Smooth muscle cell (in vitro differentiated cells): ENCODE results near the gene RECK. TPM values are rescaled to one million over a fixed set of nuclear protein-coding genes. Genes with fewer than 3 reads are reported as not detected.

Experiments used
- DNase-seq: peaks from one replicate; lab custom pipeline; 2025; ENCODE audit not compliant: unreplicated experiment; lab: John Stamatoyannopoulos, UW
- H2AFZ ChIP-seq: fragments of 200-600 bp; sonication (generic); 2 replicates; pipeline ENCODE4 v1.6.0; 2016; ENCODE audit warnings: antibody characterized with exemption, low read depth, mild to moderate bottlenecking
- H3F3A ChIP-seq: fragments of 200-600 bp; sonication (generic); 2 replicates; pipeline ENCODE4 v1.6.0; 2017; ENCODE audit warnings: antibody characterized with exemption, low read depth
- H3K27ac ChIP-seq: fragments of 200-600 bp; sonication (generic); 2 replicates; pipeline ENCODE4 v1.5.1; 2016; ENCODE audit warnings: low read depth, mild to moderate bottlenecking
- H3K27me3 ChIP-seq: fragments of 200-600 bp; sonication (generic); 2 replicates; pipeline ENCODE4 v1.6.1; 2016; ENCODE audit warnings: low read depth, mild to moderate bottlenecking
- H3K36me3 ChIP-seq: fragments of 200-600 bp; sonication (generic); 2 replicates; pipeline ENCODE4 v1.5.1; 2016; ENCODE audit warnings: low read depth
- H3K4me1 ChIP-seq: fragments of 200-600 bp; sonication (generic); 2 replicates; pipeline ENCODE4 v1.5.1; 2016; ENCODE audit warnings: low read depth
- H3K4me2 ChIP-seq: fragments of 200-600 bp; sonication (generic); 2 replicates; pipeline ENCODE4 v1.6.0; 2016; ENCODE audit warnings: mild to moderate bottlenecking
- H3K4me3 ChIP-seq: fragments of 200-600 bp; sonication (generic); 2 replicates; pipeline ENCODE4 v1.5.1; 2016; ENCODE audit warnings: mild to moderate bottlenecking
- H3K79me2 ChIP-seq: fragments of 200-600 bp; sonication (generic); 2 replicates; pipeline ENCODE4 v1.6.0; 2016; ENCODE audit warnings: low read depth, mild to moderate bottlenecking
- H3K9ac ChIP-seq: fragments of 200-600 bp; sonication (generic); 2 replicates; pipeline ENCODE4 v1.6.0; 2016; ENCODE audit warnings: low read depth
- H3K9me3 ChIP-seq: fragments of 200-600 bp; sonication (generic); replicated peaks from 2 replicates; pipeline ENCODE4 v1.5.1; 2016; ENCODE audit warnings: low read depth
- H4K20me1 ChIP-seq: fragments of 200-600 bp; sonication (generic); 2 replicates; pipeline ENCODE4 v1.6.0; 2016; ENCODE audit warnings: low read depth
- CTCF ChIP-seq: fragments of 200-600 bp; sonication (generic); IDR thresholded peaks from 2 replicates; pipeline ENCODE4 v1.5.1; 2017; ENCODE audit warnings: borderline replicate concordance, mild to moderate bottlenecking, antibody characterized with exemption; ENCODE audit not compliant: insufficient read depth, poor library complexity, severe bottlenecking
- WGBS: methylation state at CpG from one replicate; pipeline ENCODE4 v1.1.7; 2016; ENCODE audit warnings: low lambda C conversion rate; 5-methylcytosine and 5-hydroxymethylcytosine counted together
- polyA plus RNA-seq: library from polyadenylated mRNA; unstranded; fragments of >200 nt; fragmentation: Nextera tagmentation; extraction: Ambion mirVana; gene quantifications from 2 replicates; pipeline ENCODE4 v1.2.1, GENCODE V29; 2016
- total RNA-seq: library from RNA; depleted of rRNA; stranded (reverse); fragments of >200 nt; gene quantifications from 2 replicates; pipeline ENCODE4 v1.2.3, GENCODE V29; 2014

Gene RECK
- total and polyA plus RNA-seq, 2 experiments from 2014 or later: 42.9 to 50.0 TPM

DNA sequence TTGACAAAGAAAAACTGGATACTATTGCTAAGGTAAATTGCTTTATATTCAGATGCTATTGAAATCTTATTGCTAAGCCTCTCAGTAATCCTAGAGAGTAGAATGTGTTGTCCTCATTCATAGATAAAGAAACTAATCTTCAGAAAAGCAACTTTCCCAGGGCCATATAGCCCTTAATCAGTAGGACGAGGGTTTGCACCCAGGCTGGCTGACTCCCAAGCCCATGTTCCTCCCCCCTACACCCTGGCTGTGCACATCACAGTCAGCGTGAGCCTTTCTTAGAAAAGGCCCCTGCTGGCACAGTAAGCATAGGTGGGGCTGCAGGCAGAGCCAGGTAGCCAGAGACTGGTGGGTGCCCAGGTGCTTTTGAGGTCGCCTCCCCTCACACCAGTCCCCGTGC, 84.0 kb downstream of the RECK start:
- H3K27ac ChIP-seq: no peak overlapping the region
- WGBS: 83% methylated on average over 3 of the region's 4 CpGs
- no peak for DNase-seq
- peaks cover 14% of the 10 kb centered on the region for H3K36me3 ChIP-seq
- TF ChIP-seq CTCF: no peak
- no peaks in the 10 kb centered on the region for H3K79me2 ChIP-seq
- H3K4me3 ChIP-seq: no peak overlapping the region
- no peak overlapping the region for H2AFZ ChIP-seq
- H3K9ac ChIP-seq: no peak overlapping the region
- H3K27me3 ChIP-seq: no peaks in the 10 kb centered on the region
- no peaks in the 10 kb centered on the region for H3K9me3 ChIP-seq
- H3K4me2 ChIP-seq: no peak overlapping the region
- H3F3A ChIP-seq: no peaks in the 10 kb centered on the region
- no peaks in the 10 kb centered on the region for H3K4me1 ChIP-seq
- no peaks in the 10 kb centered on the region for H4K20me1 ChIP-seq

GRCh38 chr9:36121971-36122370, 85.3 kb downstream of the RECK start:
- no peak overlapping the region for H3K4me3 ChIP-seq
- H3K36me3 ChIP-seq: peaks cover 14% of the 10 kb centered on the region
- no peaks in the 10 kb centered on the region for H3K4me1 ChIP-seq
- H3K27ac ChIP-seq: no peak overlapping the region
- WGBS: 92% methylated on average over 7 of the region's 7 CpGs
- no peak for TF ChIP-seq CTCF
- no peaks in the 10 kb centered on the region for H4K20me1 ChIP-seq
- no peaks in the 10 kb centered on the region for H3F3A ChIP-seq
- no peak overlapping the region for H3K9ac ChIP-seq
- no peaks in the 10 kb centered on the region for H3K9me3 ChIP-seq
- H3K4me2 ChIP-seq: no peak overlapping the region
- DNase-seq: no peak
- H2AFZ ChIP-seq: no peak overlapping the region
- no peaks in the 10 kb centered on the region for H3K79me2 ChIP-seq
- H3K27me3 ChIP-seq: no peaks in the 10 kb centered on the region

- Histone ChIP-seq H3F3A (no peaks in the 10 kb centered on the region), H3K27ac (no peak overlapping the region), H3K9me3 (no peaks in the 10 kb centered on the region), H3K27me3 (no peaks in the 10 kb centered on the region), H2AFZ (no peak overlapping the region), H3K36me3 (peaks cover 14% of the 10 kb centered on the region), H3K4me3 (no peak overlapping the region), H4K20me1 (no peaks in the 10 kb centered on the region), H3K9ac (no peak overlapping the region), H3K4me1 (no peaks in the 10 kb centered on the region), H3K4me2 (no peak overlapping the region), H3K79me2 (no peaks in the 10 kb centered on the region)
- DNase-seq: no peak
- TF ChIP-seq CTCF: no peak
- WGBS: 96% methylated on average over 2 of the region's 2 CpGs
Measured at GRCh38 chr9:36123515-36123914, 86.8 kb downstream of the RECK start.

GRCh38 chr9:36125062-36125855, 88.5 kb downstream of the RECK start:
- H3K4me2 ChIP-seq: no peak overlapping the region
- H3K9me3 ChIP-seq: no peaks in the 10 kb centered on the region
- no peak overlapping the region for H3K9ac ChIP-seq
- peaks cover 14% of the 10 kb centered on the region for H3K36me3 ChIP-seq
- H3K27ac ChIP-seq: no peak overlapping the region
- H3K27me3 ChIP-seq: no peaks in the 10 kb centered on the region
- no peaks in the 10 kb centered on the region for H3F3A ChIP-seq
- no peak overlapping the region for H2AFZ ChIP-seq
- H3K4me1 ChIP-seq: no peaks in the 10 kb centered on the region
- DNase-seq: no peak
- no peak for TF ChIP-seq CTCF
- no peak overlapping the region for H3K4me3 ChIP-seq
- no peaks in the 10 kb centered on the region for H4K20me1 ChIP-seq
- WGBS: 88% methylated on average over 10 of the region's 10 CpGs
- H3K79me2 ChIP-seq: no peaks in the 10 kb centered on the region
